ENCODE data around the gene KYAT1. TPM values are rescaled to one million over a fixed set of nuclear protein-coding genes. Genes with fewer than 3 reads are reported as not detected.

Gene KYAT1
- total and polyA plus RNA-seq, 2 of the 8 experiments (the other 6 are each of a cell fraction or from before 2014, with no cell fraction given) = 30.4 to 42.2 TPM

GRCh38 chr9:128902351-128903078 is 20.8 kb upstream of the KYAT1 start (continued):
- TF ChIP-seq HDAC2 (IDR thresholded peaks at IDR 0.05; ENCODE audit: borderline replicate concordance in 1 of 2, low read depth in 2 of 2, low read length in 2 of 2) (no peak), YY1 (IDR thresholded peaks at IDR 0.05; ENCODE audit: low read depth, low read length) (no peak), MAX (IDR thresholded peaks at IDR 0.05) (no peak), RBBP5 (IDR thresholded peaks at IDR 0.05; ENCODE audit: borderline replicate concordance, low read depth, low read length) (no peak), CHD1 (IDR thresholded peaks at IDR 0.05; ENCODE audit: low read depth, low read length) (no peak), RFX5 (IDR thresholded peaks at IDR 0.05; ENCODE audit: borderline replicate concordance, low read depth, low read length) (no peak), SIRT6 (IDR thresholded peaks at IDR 0.05; ENCODE audit: low read length) (no peak), ATF2 (IDR thresholded peaks at IDR 0.05; ENCODE audit: low read length) (no peak)

Measured in H1 (cell line).